ENCODE results near the gene LCLAT1.

Gene LCLAT1

DNA sequence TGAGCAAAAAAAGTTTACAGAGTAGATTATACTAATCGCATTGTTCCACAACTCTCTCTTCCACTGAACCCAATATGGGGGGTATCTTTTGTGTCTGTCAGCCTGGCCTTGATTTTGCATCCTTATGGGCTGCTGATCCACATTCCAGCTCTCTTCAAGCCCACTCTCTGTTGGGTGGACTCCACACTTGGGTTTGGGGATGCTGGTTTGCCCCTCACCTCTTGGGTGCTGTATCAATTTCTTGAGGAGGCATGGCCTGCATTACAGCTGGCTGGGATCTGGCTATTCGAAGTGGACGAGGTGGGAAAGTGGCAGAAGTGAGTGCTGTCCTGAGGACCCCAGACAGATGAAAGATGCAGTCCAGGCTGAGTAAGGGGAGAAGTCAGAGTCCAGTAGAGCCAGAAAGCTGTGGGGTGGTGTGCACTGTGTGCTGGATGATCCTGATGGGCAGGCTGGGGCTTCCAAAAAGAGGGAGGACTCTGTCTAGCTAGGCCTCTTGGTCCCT, 218.8 kb downstream of the LCLAT1 start:
- Histone ChIP-seq H3K4me3 (ENCODE audit: low read length) (no peak overlapping the region), H3K27ac (ENCODE audit: low read length) (no peak overlapping the region), H3K36me3 (ENCODE audit: insufficient read depth, low read depth, low read length) (no peaks in the 10 kb centered on the region), H3K9me3 (ENCODE audit: insufficient read depth, low read depth, low read length) (peaks cover 20% of the 10 kb centered on the region), H3K27me3 (ENCODE audit: insufficient read depth, low read length) (no peaks in the 10 kb centered on the region), H3K4me1 (ENCODE audit: insufficient read depth, low read length) (no peaks in the 10 kb centered on the region; the same call in 1 of the 2 replicates), H3K9ac (ENCODE audit: low read depth, low read length) (no peak overlapping the region)

- Histone ChIP-seq H3K27me3 (ENCODE audit: insufficient read depth, low read length) (no peaks in the 10 kb centered on the region), H3K9ac (ENCODE audit: low read depth, low read length) (no peak overlapping the region), H3K36me3 (ENCODE audit: insufficient read depth, low read depth, low read length) (no peaks in the 10 kb centered on the region), H3K4me3 (ENCODE audit: low read length) (no peak overlapping the region), H3K4me1 (ENCODE audit: insufficient read depth, low read length) (no peaks in the 10 kb centered on the region; the same call in 1 of the 2 replicates), H3K27ac (ENCODE audit: low read length) (no peak overlapping the region), H3K9me3 (ENCODE audit: insufficient read depth, low read depth, low read length) (peaks cover 20% of the 10 kb centered on the region)
Observed at GRCh38 chr2:30666266-30666874, 219.3 kb downstream of the LCLAT1 start.

DNA sequence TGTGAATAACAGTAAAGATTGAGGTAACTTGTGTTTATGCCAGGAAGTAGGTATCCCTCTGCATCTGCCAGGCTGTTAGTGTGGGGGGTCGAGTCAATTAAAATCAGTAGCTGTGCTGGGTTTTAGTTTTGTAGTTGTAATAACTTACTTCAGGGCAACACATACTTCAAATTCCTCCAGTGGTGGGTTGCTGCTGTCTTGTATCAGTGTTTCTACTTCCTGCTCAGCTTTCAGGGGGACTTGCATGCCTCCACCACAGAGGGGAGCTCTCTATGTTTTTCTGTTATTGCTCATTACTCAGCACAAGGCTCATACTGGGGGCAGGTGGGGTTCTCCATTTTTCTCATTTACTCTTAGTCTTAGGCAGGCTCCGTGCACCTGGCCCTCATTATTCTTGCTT, 223.4 kb downstream of the LCLAT1 start:
- no peak overlapping the region for H3K9ac ChIP-seq (ENCODE audit: low read depth, low read length)
- H3K27me3 ChIP-seq (ENCODE audit: insufficient read depth, low read length): no peaks in the 10 kb centered on the region
- peaks cover 20% of the 10 kb centered on the region for H3K9me3 ChIP-seq (ENCODE audit: insufficient read depth, low read depth, low read length)
- H3K4me3 ChIP-seq (ENCODE audit: low read length): no peak overlapping the region
- no peak overlapping the region for H3K27ac ChIP-seq (ENCODE audit: low read length)
- no peaks in the 10 kb centered on the region for H3K36me3 ChIP-seq (ENCODE audit: insufficient read depth, low read depth, low read length)
- H3K4me1 ChIP-seq (ENCODE audit: insufficient read depth, low read length): no peaks in the 10 kb centered on the region

DNA sequence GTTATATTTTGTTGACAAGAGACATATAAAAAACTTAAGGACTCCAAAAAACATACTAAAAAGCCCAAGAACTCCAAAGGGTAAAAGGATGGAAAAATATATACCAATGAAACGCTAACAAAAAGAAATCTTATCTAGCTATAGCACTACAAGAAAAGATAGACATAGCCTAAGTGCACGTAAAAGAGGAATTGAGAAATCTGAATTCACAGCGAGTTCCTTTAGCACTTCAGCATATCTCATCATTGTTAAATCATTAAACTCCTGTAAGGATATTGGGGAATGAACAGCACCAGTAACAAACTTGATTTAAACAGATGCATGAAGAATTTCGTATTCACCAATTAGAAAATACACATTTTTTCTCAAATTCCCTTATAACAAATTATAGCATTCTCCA, 226.1 kb downstream of the LCLAT1 start:
- Histone ChIP-seq H3K4me3 (ENCODE audit: low read length) (no peak overlapping the region), H3K4me1 (ENCODE audit: insufficient read depth, low read length) (no peaks in the 10 kb centered on the region)

DNA sequence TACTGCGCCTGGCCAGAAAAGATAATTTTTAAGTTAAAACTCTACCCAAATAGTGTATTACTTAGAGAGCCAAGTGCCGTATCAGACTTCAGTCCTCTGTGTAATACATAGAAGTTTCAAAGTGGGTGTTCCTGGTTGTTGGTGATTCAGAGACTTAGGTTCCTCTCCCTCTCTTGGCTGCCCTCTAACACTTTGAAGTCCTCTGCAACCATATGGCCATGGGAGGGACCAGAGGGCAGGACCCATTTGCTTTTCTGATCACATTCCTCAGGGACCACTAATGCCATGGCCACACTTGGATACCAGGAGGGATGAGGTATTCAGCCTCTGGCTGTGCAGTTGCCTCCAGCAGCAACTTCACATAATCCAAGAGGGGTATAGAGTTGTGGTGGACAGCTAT, 228.7 kb downstream of the LCLAT1 start:
- Histone ChIP-seq H3K27ac (ENCODE audit: low read length) (no peak overlapping the region), H3K4me1 (ENCODE audit: insufficient read depth, low read length) (no peaks in the 10 kb centered on the region), H3K4me3 (ENCODE audit: low read length) (no peak overlapping the region), H3K36me3 (ENCODE audit: insufficient read depth, low read depth, low read length) (no peaks in the 10 kb centered on the region), H3K9ac (ENCODE audit: low read depth, low read length) (no peak overlapping the region), H3K27me3 (ENCODE audit: insufficient read depth, low read length) (no peaks in the 10 kb centered on the region), H3K9me3 (ENCODE audit: insufficient read depth, low read depth, low read length) (peaks cover 1% of the 10 kb centered on the region; the same call in 1 of the 2 replicates)

More for the DNA sequence above, 226.1 kb downstream of the LCLAT1 start:
- H3K9me3 ChIP-seq (ENCODE audit: insufficient read depth, low read depth, low read length): peaks cover 20% of the 10 kb centered on the region
- no peaks in the 10 kb centered on the region for H3K27me3 ChIP-seq (ENCODE audit: insufficient read depth, low read length)
- no peak overlapping the region for H3K9ac ChIP-seq (ENCODE audit: low read depth, low read length)
- H3K36me3 ChIP-seq (ENCODE audit: insufficient read depth, low read depth, low read length): no peaks in the 10 kb centered on the region
- no peak overlapping the region for H3K27ac ChIP-seq (ENCODE audit: low read length)

DNA sequence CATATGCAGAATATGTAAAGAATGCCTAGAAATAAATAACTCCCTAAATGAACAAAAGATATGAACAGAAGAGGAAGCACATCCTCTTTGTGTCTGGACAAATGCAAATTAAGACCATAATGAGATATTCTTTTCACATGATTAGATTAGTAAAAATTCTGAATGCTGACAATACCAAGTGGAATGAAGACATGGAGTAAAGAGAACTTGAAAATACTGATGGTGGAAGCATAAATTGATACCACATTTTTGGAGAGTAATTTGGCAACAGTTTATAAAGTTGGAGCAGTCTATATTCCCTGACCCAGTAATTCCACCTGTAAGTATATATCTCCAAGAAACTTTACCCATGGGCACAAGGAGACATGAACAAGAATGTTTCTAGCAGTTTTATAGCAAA, 230.2 kb downstream of the LCLAT1 start:
- Histone ChIP-seq H3K9ac (ENCODE audit: low read depth, low read length) (no peak overlapping the region), H3K27ac (ENCODE audit: low read length) (no peak overlapping the region), H3K27me3 (ENCODE audit: insufficient read depth, low read length) (no peaks in the 10 kb centered on the region), H3K36me3 (ENCODE audit: insufficient read depth, low read depth, low read length) (no peaks in the 10 kb centered on the region), H3K4me3 (ENCODE audit: low read length) (no peak overlapping the region), H3K4me1 (ENCODE audit: insufficient read depth, low read length) (no peaks in the 10 kb centered on the region), H3K9me3 (ENCODE audit: insufficient read depth, low read depth, low read length) (no peaks in the 10 kb centered on the region)

- H3K9ac ChIP-seq (ENCODE audit: low read depth, low read length): no peak overlapping the region
- no peaks in the 10 kb centered on the region for H3K36me3 ChIP-seq (ENCODE audit: insufficient read depth, low read depth, low read length)
- H3K4me1 ChIP-seq (ENCODE audit: insufficient read depth, low read length): no peaks in the 10 kb centered on the region
- H3K27me3 ChIP-seq (ENCODE audit: insufficient read depth, low read length): no peaks in the 10 kb centered on the region
- no peak overlapping the region for H3K4me3 ChIP-seq (ENCODE audit: low read length)
- no peak overlapping the region for H3K27ac ChIP-seq (ENCODE audit: low read length)
- no peaks in the 10 kb centered on the region for H3K9me3 ChIP-seq (ENCODE audit: insufficient read depth, low read depth, low read length)
Observed at GRCh38 chr2:30677861-30678385, 230.9 kb downstream of the LCLAT1 start.

GRCh38 chr2:30678410-30679137, 231.5 kb downstream of the LCLAT1 start:
- H3K27ac ChIP-seq (ENCODE audit: low read length): no peak overlapping the region
- no peaks in the 10 kb centered on the region for H3K36me3 ChIP-seq (ENCODE audit: insufficient read depth, low read depth, low read length)
- no peak overlapping the region for H3K9ac ChIP-seq (ENCODE audit: low read depth, low read length)
- H3K27me3 ChIP-seq (ENCODE audit: insufficient read depth, low read length): no peaks in the 10 kb centered on the region
- no peaks in the 10 kb centered on the region for H3K9me3 ChIP-seq (ENCODE audit: insufficient read depth, low read depth, low read length)
- H3K4me3 ChIP-seq (ENCODE audit: low read length): no peak overlapping the region
- H3K4me1 ChIP-seq (ENCODE audit: insufficient read depth, low read length): no peaks in the 10 kb centered on the region

- Histone ChIP-seq H3K4me3 (ENCODE audit: low read length) (no peak overlapping the region), H3K27ac (ENCODE audit: low read length) (no peak overlapping the region), H3K9me3 (ENCODE audit: insufficient read depth, low read depth, low read length) (no peaks in the 10 kb centered on the region), H3K36me3 (ENCODE audit: insufficient read depth, low read depth, low read length) (no peaks in the 10 kb centered on the region), H3K4me1 (ENCODE audit: insufficient read depth, low read length) (no peaks in the 10 kb centered on the region), H3K9ac (ENCODE audit: low read depth, low read length) (no peak overlapping the region), H3K27me3 (ENCODE audit: insufficient read depth, low read length) (no peaks in the 10 kb centered on the region)
Observed at GRCh38 chr2:30679426-30680088, 232.5 kb downstream of the LCLAT1 start.

DNA sequence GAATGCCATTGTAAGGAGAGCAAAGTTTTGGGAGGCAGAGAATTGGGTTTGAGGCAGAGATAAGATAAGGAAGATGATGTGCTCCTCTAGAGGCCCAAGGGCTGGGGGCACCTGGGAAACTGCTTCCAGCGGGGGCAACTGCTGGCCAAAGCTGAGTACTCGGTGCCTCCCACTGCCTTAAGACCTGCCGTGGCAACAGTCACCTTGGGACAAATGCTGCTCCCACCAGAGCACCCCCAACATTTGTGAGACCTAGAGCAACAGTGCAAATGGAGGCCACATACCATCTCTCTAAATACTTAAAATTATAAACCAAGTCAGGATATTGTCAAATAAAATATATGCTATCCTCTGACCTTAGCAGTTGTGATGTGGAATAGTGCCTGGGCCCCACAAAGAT, 233.1 kb downstream of the LCLAT1 start:
- H3K27ac ChIP-seq (ENCODE audit: low read length): no peak overlapping the region
- H3K4me1 ChIP-seq (ENCODE audit: insufficient read depth, low read length): no peaks in the 10 kb centered on the region
- no peak overlapping the region for H3K9ac ChIP-seq (ENCODE audit: low read depth, low read length)
- H3K36me3 ChIP-seq (ENCODE audit: insufficient read depth, low read depth, low read length): no peaks in the 10 kb centered on the region
- H3K27me3 ChIP-seq (ENCODE audit: insufficient read depth, low read length): no peaks in the 10 kb centered on the region
- no peaks in the 10 kb centered on the region for H3K9me3 ChIP-seq (ENCODE audit: insufficient read depth, low read depth, low read length)
- no peak overlapping the region for H3K4me3 ChIP-seq (ENCODE audit: low read length)

GRCh38 chr2:30681022-30681421, 234.0 kb downstream of the LCLAT1 start:
- Histone ChIP-seq H3K4me3 (ENCODE audit: low read length) (no peak overlapping the region), H3K9ac (ENCODE audit: low read depth, low read length) (no peak overlapping the region), H3K27me3 (ENCODE audit: insufficient read depth, low read length) (no peaks in the 10 kb centered on the region), H3K9me3 (ENCODE audit: insufficient read depth, low read depth, low read length) (no peaks in the 10 kb centered on the region), H3K4me1 (ENCODE audit: insufficient read depth, low read length) (no peaks in the 10 kb centered on the region), H3K36me3 (ENCODE audit: insufficient read depth, low read depth, low read length) (no peaks in the 10 kb centered on the region), H3K27ac (ENCODE audit: low read length) (no peak overlapping the region)
